GM23338 (cell line): ENCODE data around the gene BOD1. TPM values are rescaled to one million over a fixed set of nuclear protein-coding genes. Genes with fewer than 3 reads are reported as not detected.

Experiments
- ATAC-seq: fragments of 200-7000 bp; cut with Tn5 transposase; 3 replicates; pipeline ENCODE4 v1.9.1; 2020
- DNase-seq: peaks from one replicate; pipeline ENCODE4 v3.0.0-alpha.2; 2015; ENCODE audit warnings: low spot score
- H2AFZ ChIP-seq: fragments of 200-600 bp; sonication (generic); 2 replicates; pipeline ENCODE4 v1.8.0; 2016; ENCODE audit warnings: antibody characterized with exemption, mild to moderate bottlenecking, moderate library complexity
- H3F3A ChIP-seq: fragments of 200-600 bp; sonication (generic); replicated peaks from 2 replicates; pipeline ENCODE4 v1.8.0; 2017; ENCODE audit warnings: antibody characterized with exemption, mixed run types, low read depth
- H3K27ac ChIP-seq: fragments of 200-600 bp; sonication (generic); 2 replicates; pipeline ENCODE4 v1.6.1; 2016; ENCODE audit warnings: low read depth
- H3K27me3 ChIP-seq: fragments of 200-600 bp; sonication (generic); 2 replicates; pipeline ENCODE4 v1.8.0; 2016; ENCODE audit warnings: mild to moderate bottlenecking, mixed run types, moderate library complexity; ENCODE audit not compliant: insufficient read depth
- H3K36me3 ChIP-seq: fragments of 200-600 bp; sonication (generic); 2 replicates; pipeline ENCODE4 v1.8.0; 2016; ENCODE audit warnings: mild to moderate bottlenecking; ENCODE audit not compliant: insufficient read depth
- H3K4me1 ChIP-seq: fragments of 200-600 bp; sonication (generic); 2 replicates; pipeline ENCODE4 v1.8.0; 2016; ENCODE audit warnings: mild to moderate bottlenecking, moderate library complexity; ENCODE audit not compliant: insufficient read depth
- H3K4me2 ChIP-seq: fragments of 200-600 bp; sonication (generic); 2 replicates; pipeline ENCODE4 v1.7.1; 2017; ENCODE audit warnings: mixed run types
- H3K4me3 ChIP-seq: fragments of 200-600 bp; sonication (generic); 2 replicates; pipeline ENCODE4 v1.6.1; 2016; ENCODE audit warnings: mixed run types
- H3K79me2 ChIP-seq: fragments of 200-600 bp; sonication (generic); replicated peaks from 2 replicates; pipeline ENCODE4 v1.8.0; 2017; ENCODE audit warnings: mild to moderate bottlenecking; ENCODE audit not compliant: insufficient read depth
- H3K9me2 ChIP-seq: fragments of 200-600 bp; sonication (generic); 2 replicates; pipeline ENCODE4 v1.8.0; 2017; ENCODE audit not compliant: insufficient read depth
- H4K20me1 ChIP-seq: fragments of 200-600 bp; sonication (generic); replicated peaks from 2 replicates; pipeline ENCODE4 v1.8.0; 2017; ENCODE audit warnings: mild to moderate bottlenecking; ENCODE audit not compliant: insufficient read depth
- H3K27ac Mint-ChIP-seq: 2 replicates; pipeline ENCODE4 v1.8.0; 2020; ENCODE audit warnings: inconsistent platforms, mild to moderate bottlenecking, moderate library complexity, mixed read lengths
- H3K27me3 Mint-ChIP-seq: 3 replicates; pipeline ENCODE4 v1.8.0; 2022; ENCODE audit warnings: low read depth, mild to moderate bottlenecking, moderate library complexity, mixed read lengths, inconsistent platforms; ENCODE audit not compliant: insufficient read depth, poor library complexity
- H3K36me3 Mint-ChIP-seq: 3 replicates; pipeline ENCODE4 v1.8.0; 2021; ENCODE audit warnings: low read depth, mild to moderate bottlenecking, inconsistent platforms, moderate library complexity, mixed read lengths
- H3K4me1 Mint-ChIP-seq: 3 replicates; pipeline ENCODE4 v1.8.0; 2020; ENCODE audit warnings: mild to moderate bottlenecking, inconsistent platforms, mixed read lengths
- H3K4me3 Mint-ChIP-seq: 3 replicates; pipeline ENCODE4 v1.8.0; 2021; ENCODE audit warnings: moderate library complexity, mild to moderate bottlenecking, inconsistent platforms, mixed read lengths
- H3K9me3 Mint-ChIP-seq: 3 replicates; pipeline ENCODE4 v1.8.0; 2020; ENCODE audit warnings: moderate library complexity, mild to moderate bottlenecking, inconsistent platforms, mixed read lengths
- CREB1 ChIP-seq: fragments of 250-450 bp; sonication (Bioruptor Pico); IDR thresholded peaks from 2 replicates; pipeline ENCODE4 v1.5.0; 2020; ENCODE audit warnings: low read depth, mild to moderate bottlenecking, moderate library complexity
- NANOG ChIP-seq: IDR thresholded peaks from 2 replicates; pipeline ENCODE4 v1.6.1; 2016; ENCODE audit warnings: antibody characterized with exemption, borderline replicate concordance
- REST ChIP-seq: IDR thresholded peaks from one replicate; pipeline ENCODE4 v1.6.1; 2018; ENCODE audit warnings: antibody characterized with exemption; ENCODE audit not compliant: unreplicated experiment
- ZNF331 ChIP-seq: fragments of 250-450 bp; sonication (Bioruptor Pico); IDR thresholded peaks from 2 replicates; pipeline ENCODE4 v1.5.0; 2020; ENCODE audit warnings: low read depth, mild to moderate bottlenecking, moderate library complexity
- polyA plus RNA-seq: library from polyadenylated mRNA; unstranded; fragments of >200 nt; fragmentation: Nextera tagmentation; extraction: Ambion mirVana; gene quantifications from 2 replicates; pipeline ENCODE4 v1.2.1, GENCODE V29; 2016
- total RNA-seq: library from RNA; depleted of rRNA; stranded (reverse); fragments of >200 nt; shearing (Covaris generic); gene quantifications from 2 replicates; pipeline ENCODE4 v1.2.3, GENCODE V29; 2014
- TF ChIP-seq, protein P1 (sequence below): fragments of 250-450 bp; sonication (Bioruptor Pico); IDR thresholded peaks from 2 replicates; pipeline ENCODE4 v1.5.0; 2020; ENCODE audit warnings: mild to moderate bottlenecking, moderate library complexity

Gene BOD1
- total and polyA plus RNA-seq, 2 experiments from 2014 or later, result 94.7 to 141 TPM

GRCh38 chr5:173645890-173646574, 29.6 kb upstream of the BOD1 start (continued):
- TF ChIP-seq, protein P1, sequence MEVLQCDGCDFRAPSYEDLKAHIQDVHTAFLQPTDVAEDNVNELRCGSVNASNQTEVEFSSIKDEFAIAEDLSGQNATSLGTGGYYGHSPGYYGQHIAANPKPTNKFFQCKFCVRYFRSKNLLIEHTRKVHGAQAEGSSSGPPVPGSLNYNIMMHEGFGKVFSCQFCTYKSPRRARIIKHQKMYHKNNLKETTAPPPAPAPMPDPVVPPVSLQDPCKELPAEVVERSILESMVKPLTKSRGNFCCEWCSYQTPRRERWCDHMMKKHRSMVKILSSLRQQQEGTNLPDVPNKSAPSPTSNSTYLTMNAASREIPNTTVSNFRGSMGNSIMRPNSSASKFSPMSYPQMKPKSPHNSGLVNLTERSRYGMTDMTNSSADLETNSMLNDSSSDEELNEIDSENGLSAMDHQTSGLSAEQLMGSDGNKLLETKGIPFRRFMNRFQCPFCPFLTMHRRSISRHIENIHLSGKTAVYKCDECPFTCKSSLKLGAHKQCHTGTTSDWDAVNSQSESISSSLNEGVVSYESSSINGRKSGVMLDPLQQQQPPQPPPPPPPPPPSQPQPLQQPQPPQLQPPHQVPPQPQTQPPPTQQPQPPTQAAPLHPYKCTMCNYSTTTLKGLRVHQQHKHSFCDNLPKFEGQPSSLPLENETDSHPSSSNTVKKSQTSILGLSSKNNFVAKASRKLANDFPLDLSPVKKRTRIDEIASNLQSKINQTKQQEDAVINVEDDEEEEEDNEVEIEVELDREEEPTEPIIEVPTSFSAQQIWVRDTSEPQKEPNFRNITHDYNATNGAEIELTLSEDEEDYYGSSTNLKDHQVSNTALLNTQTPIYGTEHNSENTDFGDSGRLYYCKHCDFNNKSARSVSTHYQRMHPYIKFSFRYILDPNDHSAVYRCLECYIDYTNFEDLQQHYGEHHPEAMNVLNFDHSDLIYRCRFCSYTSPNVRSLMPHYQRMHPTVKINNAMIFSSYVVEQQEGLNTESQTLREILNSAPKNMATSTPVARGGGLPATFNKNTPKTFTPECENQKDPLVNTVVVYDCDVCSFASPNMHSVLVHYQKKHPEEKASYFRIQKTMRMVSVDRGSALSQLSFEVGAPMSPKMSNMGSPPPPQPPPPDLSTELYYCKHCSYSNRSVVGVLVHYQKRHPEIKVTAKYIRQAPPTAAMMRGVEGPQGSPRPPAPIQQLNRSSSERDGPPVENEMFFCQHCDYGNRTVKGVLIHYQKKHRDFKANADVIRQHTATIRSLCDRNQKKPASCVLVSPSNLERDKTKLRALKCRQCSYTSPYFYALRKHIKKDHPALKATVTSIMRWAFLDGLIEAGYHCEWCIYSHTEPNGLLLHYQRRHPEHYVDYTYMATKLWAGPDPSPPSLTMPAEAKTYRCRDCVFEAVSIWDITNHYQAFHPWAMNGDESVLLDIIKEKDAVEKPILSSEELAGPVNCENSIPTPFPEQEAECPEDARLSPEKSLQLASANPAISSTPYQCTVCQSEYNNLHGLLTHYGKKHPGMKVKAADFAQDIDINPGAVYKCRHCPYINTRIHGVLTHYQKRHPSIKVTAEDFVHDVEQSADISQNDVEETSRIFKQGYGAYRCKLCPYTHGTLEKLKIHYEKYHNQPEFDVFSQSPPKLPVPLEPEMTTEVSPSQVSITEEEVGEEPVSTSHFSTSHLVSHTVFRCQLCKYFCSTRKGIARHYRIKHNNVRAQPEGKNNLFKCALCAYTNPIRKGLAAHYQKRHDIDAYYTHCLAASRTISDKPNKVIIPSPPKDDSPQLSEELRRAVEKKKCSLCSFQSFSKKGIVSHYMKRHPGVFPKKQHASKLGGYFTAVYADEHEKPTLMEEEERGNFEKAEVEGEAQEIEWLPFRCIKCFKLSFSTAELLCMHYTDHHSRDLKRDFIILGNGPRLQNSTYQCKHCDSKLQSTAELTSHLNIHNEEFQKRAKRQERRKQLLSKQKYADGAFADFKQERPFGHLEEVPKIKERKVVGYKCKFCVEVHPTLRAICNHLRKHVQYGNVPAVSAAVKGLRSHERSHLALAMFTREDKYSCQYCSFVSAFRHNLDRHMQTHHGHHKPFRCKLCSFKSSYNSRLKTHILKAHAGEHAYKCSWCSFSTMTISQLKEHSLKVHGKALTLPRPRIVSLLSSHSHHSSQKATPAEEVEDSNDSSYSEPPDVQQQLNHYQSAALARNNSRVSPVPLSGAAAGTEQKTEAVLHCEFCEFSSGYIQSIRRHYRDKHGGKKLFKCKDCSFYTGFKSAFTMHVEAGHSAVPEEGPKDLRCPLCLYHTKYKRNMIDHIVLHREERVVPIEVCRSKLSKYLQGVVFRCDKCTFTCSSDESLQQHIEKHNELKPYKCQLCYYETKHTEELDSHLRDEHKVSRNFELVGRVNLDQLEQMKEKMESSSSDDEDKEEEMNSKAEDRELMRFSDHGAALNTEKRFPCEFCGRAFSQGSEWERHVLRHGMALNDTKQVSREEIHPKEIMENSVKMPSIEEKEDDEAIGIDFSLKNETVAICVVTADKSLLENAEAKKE (CRISPR knock-in tag), result no peak
- TF ChIP-seq NANOG, result no peak
- no peak for TF ChIP-seq REST
- no peak for TF ChIP-seq ZNF331

DNA sequence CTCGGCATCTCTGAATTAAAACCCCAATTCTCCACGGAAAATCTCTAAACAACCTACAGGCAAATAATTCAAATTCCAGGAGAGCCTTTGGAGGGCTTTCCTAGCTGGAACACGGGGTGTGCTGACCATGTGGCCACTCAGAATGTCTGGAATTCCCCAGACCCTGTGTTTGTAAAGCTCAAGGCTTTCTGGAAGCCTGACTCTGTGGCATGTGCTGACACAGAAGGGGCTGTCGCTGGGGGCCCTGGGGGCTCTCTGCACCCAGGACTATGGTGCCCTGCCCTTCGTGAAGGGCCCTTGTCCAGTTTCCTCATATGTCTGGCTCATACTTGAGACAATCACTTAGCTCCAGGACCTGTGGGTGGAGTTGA, 29.0 kb upstream of the BOD1 start:
- H3K27ac ChIP-seq, result no peak overlapping the region
- H2AFZ ChIP-seq, result peak overlapping the region; percentile 52; the same call in 1 of the 2 replicates
- peaks cover 40% of the 10 kb centered on the region for H3K4me1 ChIP-seq
- DNase-seq (peak; percentile 69), ATAC-seq (peak; percentile 19; the same call in 1 of the 3 replicates)
- H3K27ac Mint-ChIP-seq, result no peak overlapping the region
- H3K36me3 Mint-ChIP-seq, result no peaks in the 10 kb centered on the region
- no peaks in the 10 kb centered on the region for H3K79me2 ChIP-seq
- no peaks in the 10 kb centered on the region for H4K20me1 ChIP-seq
- no peak overlapping the region for H3K4me3 ChIP-seq
- no peak overlapping the region for H3K4me3 Mint-ChIP-seq
- TF ChIP-seq CREB1 (CRISPR knock-in tag), result no peak
- H3K4me1 Mint-ChIP-seq, result peaks cover 50% of the 10 kb centered on the region
- peaks cover 12% of the 10 kb centered on the region for H3K27me3 Mint-ChIP-seq
- H3K4me2 ChIP-seq, result no peak overlapping the region
- peaks cover 6% of the 10 kb centered on the region; the same call in 1 of the 2 replicates for H3K9me2 ChIP-seq
- no peaks in the 10 kb centered on the region for H3F3A ChIP-seq
- H3K27me3 ChIP-seq, result no peaks in the 10 kb centered on the region
- no peaks in the 10 kb centered on the region; the same call in 2 of the 3 replicates for H3K9me3 Mint-ChIP-seq
- no peaks in the 10 kb centered on the region for H3K36me3 ChIP-seq
